ENCODE results near the gene SLC22A5. TPM values are rescaled to one million over a fixed set of nuclear protein-coding genes. Genes with fewer than 3 reads are reported as not detected.
A peak's percentile ranks its signal among the peaks of the same experiment; 100 is the strongest.

SLC22A5 gene
- total RNA-seq, 3 donors from 2014 or later: 6.6 to 31.5 (median 23.3) TPM

GRCh38 chr5:132419502-132420468, 50.3 kb downstream of the SLC22A5 start:
- H3K36me3 ChIP-seq: no peaks in the 10 kb centered on the region
- peak; percentile 90 to 93 (median 92) for TF ChIP-seq CTCF (IDR thresholded peaks at IDR 0.05)
- TF ChIP-seq POLR2AphosphoS5 (IDR thresholded peaks at IDR 0.05): peak in 2 of 3 donors; percentile 46 to 71
- no peak for TF ChIP-seq POLR2A (IDR thresholded peaks at IDR 0.05)
- peak; percentile 64 to 72 for DNase-seq (ENCODE audit: low spot score in 2 of 2)
- no peaks in the 10 kb centered on the region for H3K27me3 ChIP-seq
- intact Hi-C loops (cut with DNase I; ENCODE audit: low total_unique reads): no loop called here
- peak overlapping the region in 1 of 3 donors; percentile 30 for H3K4me3 ChIP-seq
- H3K27ac ChIP-seq: peak overlapping the region; percentile 54 to 79
- no peaks in the 10 kb centered on the region for H3K9me3 ChIP-seq
- peaks cover 10 to 16% of the 10 kb centered on the region in 2 donors for H3K4me1 ChIP-seq

- TF ChIP-seq CTCF (IDR thresholded peaks at IDR 0.05) (no peak), POLR2AphosphoS5 (IDR thresholded peaks at IDR 0.05) (no peak), POLR2A (IDR thresholded peaks at IDR 0.05) (no peak)
- DNase-seq (ENCODE audit: low spot score in 2 of 2): no peak
- Histone ChIP-seq H3K36me3 (no peaks in the 10 kb centered on the region), H3K27me3 (no peaks in the 10 kb centered on the region), H3K4me1 (peaks cover 10 to 13% of the 10 kb centered on the region in 2 donors), H3K9me3 (no peaks in the 10 kb centered on the region), H3K4me3 (peak overlapping the region in 1 of 3 donors; percentile 2), H3K27ac (peak overlapping the region; percentile 56 to 79)
- intact Hi-C loops (cut with DNase I; ENCODE audit: low total_unique reads): no loop called here
These were observed 51.3 kb downstream of the SLC22A5 start for GRCh38 chr5:132420706-132421272.

GRCh38 chr5:132421462-132421861, 52.0 kb downstream of the SLC22A5 start:
- Histone ChIP-seq H3K27ac (peak overlapping the region; percentile 51 to 56), H3K36me3 (no peaks in the 10 kb centered on the region), H3K4me1 (peaks cover 11 to 19% of the 10 kb centered on the region in 2 donors), H3K4me3 (no peak overlapping the region), H3K9me3 (no peaks in the 10 kb centered on the region), H3K27me3 (no peaks in the 10 kb centered on the region)
- intact Hi-C loops (cut with DNase I; ENCODE audit: low total_unique reads): no loop called here
- TF ChIP-seq CTCF (IDR thresholded peaks at IDR 0.05): no peak
- no peak for TF ChIP-seq POLR2AphosphoS5 (IDR thresholded peaks at IDR 0.05)
- TF ChIP-seq POLR2A (IDR thresholded peaks at IDR 0.05): no peak
- no peak for DNase-seq (ENCODE audit: low spot score in 2 of 2)

GRCh38 chr5:132422720-132423437, 53.4 kb downstream of the SLC22A5 start:
- H3K4me3 ChIP-seq: no peak overlapping the region
- H3K9me3 ChIP-seq: no peaks in the 10 kb centered on the region
- DNase-seq (ENCODE audit: low spot score in 2 of 2): no peak
- no peaks in the 10 kb centered on the region for H3K27me3 ChIP-seq
- peak overlapping the region in 1 of 2 donors; percentile 51 for H3K27ac ChIP-seq
- H3K36me3 ChIP-seq: no peaks in the 10 kb centered on the region
- TF ChIP-seq POLR2AphosphoS5 (IDR thresholded peaks at IDR 0.05) (no peak), CTCF (IDR thresholded peaks at IDR 0.05) (no peak), POLR2A (IDR thresholded peaks at IDR 0.05) (no peak)
- peaks cover 15 to 28% of the 10 kb centered on the region in 2 donors for H3K4me1 ChIP-seq
- intact Hi-C loops (cut with DNase I; ENCODE audit: low total_unique reads): no loop called here

Measured in breast epithelium (tissue), 4 donors.